Activated CD8-positive, alpha-beta T cell treated with anti-CD3 and anti-CD28 coated beads for 36 hours (primary cell): Measurements from ENCODE around the gene BARX1. TPM values are rescaled to one million over a fixed set of nuclear protein-coding genes. Genes with fewer than 3 reads are reported as not detected.
A peak's percentile ranks its signal among the peaks of the same experiment; 100 is the strongest.

Experiments
- ATAC-seq: fragments of 200-7000 bp; cut with Tn5 transposase; one replicate; pipeline ENCODE4 v1.10.0; 2021; ENCODE audit warnings: mild to moderate bottlenecking, moderate library complexity
- CTCF ChIA-PET: fragments of 350-600 bp; sonication (Branson Sonifier 250); formaldehyde crosslinking; loops from one replicate; lab custom pipeline; 2021; ENCODE audit warnings: antibody characterized with exemption; lab: Charles Lee
- POLR2A ChIA-PET: fragments of 350-600 bp; sonication (Branson Sonifier 250); formaldehyde crosslinking; loops from one replicate; lab custom pipeline; 2021; ENCODE audit warnings: antibody characterized with exemption; lab: Charles Lee
- DNase-seq: peaks from one replicate; pipeline ENCODE4 v3.0.0-alpha.2; 2020
- H3K27ac Mint-ChIP-seq: one replicate; pipeline ENCODE4 v1.8.0; 2021; ENCODE audit warnings: mild to moderate bottlenecking, mixed read lengths
- H3K27me3 Mint-ChIP-seq: one replicate; pipeline ENCODE4 v1.8.0; 2021; ENCODE audit warnings: mixed read lengths
- H3K36me3 Mint-ChIP-seq: one replicate; pipeline ENCODE4 v1.8.0; 2021; ENCODE audit warnings: low read depth, mixed read lengths
- H3K4me1 Mint-ChIP-seq: one replicate; pipeline ENCODE4 v1.8.0; 2021; ENCODE audit warnings: low read depth, mixed read lengths
- H3K4me3 Mint-ChIP-seq: one replicate; pipeline ENCODE4 v1.8.0; 2021; ENCODE audit warnings: mild to moderate bottlenecking, moderate library complexity, mixed read lengths
- H3K9me3 Mint-ChIP-seq: one replicate; pipeline ENCODE4 v1.8.0; 2021; ENCODE audit warnings: mixed read lengths
- CTCF ChIP-seq: fragments of 200-600 bp; IDR thresholded peaks from one replicate; pipeline ENCODE4 v1.8.0; 2022; ENCODE audit warnings: antibody characterized with exemption, mild to moderate bottlenecking
- intact Hi-C: fragments of 100-400 bp; cut with micrococcal nuclease; formaldehyde crosslinking; loops from one replicate; pipeline ENCODE4 v1.10.0; 2022
- total RNA-seq, 2 experiments: library from RNA; stranded (reverse); gene quantifications; one replicate each; pipeline ENCODE4 v1.2.3, GENCODE V29; 2021

BARX1 gene
- total RNA-seq, 2 experiments from 2014 or later, result 6.6 to 7.6 TPM

DNA sequence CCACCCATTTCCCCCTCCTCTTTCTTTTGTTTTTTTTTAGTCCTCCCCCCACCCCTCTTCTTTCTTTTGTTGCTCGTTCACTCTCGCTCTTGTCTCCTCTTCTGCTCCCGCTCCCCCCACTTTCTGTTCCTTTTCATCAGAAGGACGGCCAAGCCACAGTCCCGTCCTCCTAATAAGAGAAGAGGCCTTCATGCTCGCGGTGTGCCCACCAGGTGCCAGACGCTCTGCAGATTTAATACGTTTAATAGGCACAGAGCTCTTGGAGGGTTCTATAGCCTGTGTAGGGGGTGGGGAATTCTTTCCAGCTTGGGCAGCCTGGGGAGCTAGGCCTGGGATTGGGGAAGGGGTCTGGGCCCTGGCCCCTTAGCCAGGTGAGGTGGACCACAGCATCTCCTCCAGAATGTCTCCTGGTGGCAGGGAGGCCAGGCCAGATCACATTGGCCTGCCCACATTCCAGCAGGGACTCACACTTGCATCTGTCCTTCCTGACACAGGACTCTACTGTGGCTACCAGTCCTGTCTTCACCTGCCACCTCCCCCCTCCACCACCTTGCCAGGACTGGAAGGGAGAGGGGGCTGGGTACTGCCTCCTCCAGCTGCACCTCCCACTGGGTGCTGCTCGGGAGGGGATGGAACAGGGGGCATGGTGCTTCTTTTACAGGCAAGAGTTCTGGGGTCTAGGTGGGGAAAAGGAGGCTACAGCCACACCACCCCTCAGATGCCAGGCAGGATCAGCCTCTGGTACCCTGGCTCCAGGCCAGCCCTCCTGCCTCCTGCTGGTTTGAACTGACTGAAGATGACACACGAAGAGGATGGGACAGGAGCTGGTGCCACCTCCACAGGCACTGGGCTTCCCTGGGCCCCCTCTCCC lies 6.1 kb upstream of the BARX1 start:
- peaks cover 31% of the 10 kb centered on the region for H3K4me1 Mint-ChIP-seq
- TF ChIP-seq CTCF, result no peak
- DNase-seq, result no peak
- no peak for ATAC-seq
- H3K4me3 Mint-ChIP-seq, result no peak overlapping the region
- POLR2A ChIA-PET, result interaction anchor here (1.3 kb wide), 1 partner anchor 11 kb away, joined by 4 read pairs; no protein-coding TSS in a partner anchor
- CTCF ChIA-PET, result interaction anchor here (0.7 to 5.4 kb wide), 7 partner anchors 9 to 278 kb away, joined by 3 to 37 read pairs (median 4); partner anchors contain the start of gene BARX1
- no peaks in the 10 kb centered on the region for H3K9me3 Mint-ChIP-seq
- intact Hi-C loops, result no loop called here
- no peaks in the 10 kb centered on the region for H3K36me3 Mint-ChIP-seq
- H3K27ac Mint-ChIP-seq, result no peak overlapping the region
- H3K27me3 Mint-ChIP-seq, result peaks cover 57% of the 10 kb centered on the region

GRCh38 chr9:93960221-93960970 lies 5.2 kb upstream of the BARX1 start:
- ChIA-PET POLR2A (no interaction called here), CTCF (interaction anchor here (1.2 to 5.4 kb wide), 3 partner anchors 8 to 277 kb away, joined by 3 to 37 read pairs (median 31); partner anchors contain the start of gene BARX1)
- ATAC-seq, result no peak
- intact Hi-C loops, result no loop called here
- Mint-ChIP-seq H3K36me3 (peaks cover 2% of the 10 kb centered on the region), H3K27me3 (peaks cover 64% of the 10 kb centered on the region), H3K4me1 (peaks cover 37% of the 10 kb centered on the region), H3K4me3 (no peak overlapping the region), H3K27ac (no peak overlapping the region), H3K9me3 (no peaks in the 10 kb centered on the region)
- no peak for TF ChIP-seq CTCF
- no peak for DNase-seq

DNA sequence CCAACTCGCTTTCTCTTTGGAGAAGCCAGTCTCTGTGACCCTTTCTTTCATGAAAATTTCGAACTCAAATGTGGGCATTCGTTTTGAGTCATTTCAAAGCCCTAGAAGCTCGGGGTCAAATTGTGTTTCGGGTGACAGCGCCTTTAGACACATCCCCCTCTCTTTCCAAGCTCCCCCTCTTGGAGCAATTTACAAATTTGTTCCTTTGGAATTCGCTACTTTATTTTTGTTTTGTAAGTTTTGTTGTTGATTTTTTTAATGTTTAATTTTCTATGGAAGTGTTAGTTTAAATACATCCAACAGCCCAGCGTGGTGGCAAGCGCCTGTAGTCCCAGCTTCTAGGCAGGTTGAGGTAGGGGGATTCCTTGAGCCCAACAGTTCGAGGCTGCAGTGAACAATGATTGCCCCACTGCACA lies 4.6 kb upstream of the BARX1 start:
- Mint-ChIP-seq H3K36me3 (peaks cover 3% of the 10 kb centered on the region), H3K27ac (no peak overlapping the region), H3K27me3 (peaks cover 63% of the 10 kb centered on the region), H3K4me1 (peaks cover 38% of the 10 kb centered on the region), H3K4me3 (peak overlapping the region; percentile 1), H3K9me3 (no peaks in the 10 kb centered on the region)
- CTCF ChIA-PET, result interaction anchor here (1.1 to 5.4 kb wide), 3 partner anchors 132 to 277 kb away, joined by 3 to 37 read pairs (median 3); no protein-coding TSS in a partner anchor
- POLR2A ChIA-PET, result interaction anchor here (0.9 kb wide), 1 partner anchor 277 kb away, joined by 3 read pairs; no protein-coding TSS in a partner anchor
- intact Hi-C loops, result no loop called here
- DNase-seq (no peak), ATAC-seq (no peak)
- no peak for TF ChIP-seq CTCF

- no peak overlapping the region for H3K27ac Mint-ChIP-seq
- no peak for TF ChIP-seq CTCF
- ChIA-PET CTCF (interaction anchor here (1.1 to 5.4 kb wide), 3 partner anchors 132 to 276 kb away, joined by 3 to 37 read pairs (median 3); no protein-coding TSS in a partner anchor), POLR2A (interaction anchor here (0.9 kb wide), 1 partner anchor 276 kb away, joined by 3 read pairs; no protein-coding TSS in a partner anchor)
- H3K36me3 Mint-ChIP-seq, result peaks cover 3% of the 10 kb centered on the region
- peaks cover 38% of the 10 kb centered on the region for H3K4me1 Mint-ChIP-seq
- intact Hi-C loops, result no loop called here
- peak overlapping the region; percentile 53 for H3K4me3 Mint-ChIP-seq
- ATAC-seq (no peak), DNase-seq (peak; percentile 26)
- H3K9me3 Mint-ChIP-seq, result no peaks in the 10 kb centered on the region
- H3K27me3 Mint-ChIP-seq, result peaks cover 59% of the 10 kb centered on the region
Measured at GRCh38 chr9:93958819-93959682, 3.9 kb upstream of the BARX1 start.
